H9 (cell line): ENCODE results near the gene IPO13. TPM values are rescaled to one million over a fixed set of nuclear protein-coding genes. Genes with fewer than 3 reads are reported as not detected.

Source experiments
- DNase-seq: peaks from one replicate; pipeline ENCODE4 v3.0.0-alpha.2; 2017
- H2AFZ ChIP-seq: one replicate; pipeline ENCODE4 v1.6.1; 2013; ENCODE audit warnings: mild to moderate bottlenecking, low read length, control low read depth, moderate library complexity
- H2AK5ac ChIP-seq: 2 replicates; pipeline ENCODE4 v1.6.1; 2013; ENCODE audit warnings: low read length, control low read depth, mixed read lengths; ENCODE audit not compliant: insufficient read length
- H2BK120ac ChIP-seq: one replicate; pipeline ENCODE4 v1.6.1; 2013; ENCODE audit warnings: low read depth, mild to moderate bottlenecking, low read length, control low read depth, inconsistent platforms; ENCODE audit not compliant: poor library complexity, severe bottlenecking
- H2BK12ac ChIP-seq: 2 replicates; pipeline ENCODE4 v1.6.1; 2013; ENCODE audit warnings: low read length, control low read depth, mixed read lengths, low read depth; ENCODE audit not compliant: insufficient read length
- H2BK15ac ChIP-seq: 2 replicates; pipeline ENCODE4 v1.6.1; 2013; ENCODE audit warnings: low read depth, low read length, control low read depth
- H2BK20ac ChIP-seq: one replicate; pipeline ENCODE4 v1.6.1; 2013; ENCODE audit warnings: low read depth, mild to moderate bottlenecking, low read length, control low read depth, inconsistent platforms; ENCODE audit not compliant: poor library complexity, severe bottlenecking
- H2BK5ac ChIP-seq: 2 replicates; pipeline ENCODE4 v1.6.1; 2013; ENCODE audit warnings: low read length, control low read depth, mixed read lengths; ENCODE audit not compliant: insufficient read length
- H3K14ac ChIP-seq: 2 replicates; pipeline ENCODE4 v1.6.1; 2013; ENCODE audit warnings: low read length, control low read depth; ENCODE audit not compliant: insufficient read depth
- H3K18ac ChIP-seq: 2 replicates; pipeline ENCODE4 v1.6.1; 2013; ENCODE audit warnings: low read depth, mild to moderate bottlenecking, mixed read lengths, low read length, control low read depth; ENCODE audit not compliant: insufficient read length
- H3K23ac ChIP-seq: 2 replicates; pipeline ENCODE4 v1.6.1; 2013; ENCODE audit warnings: low read length, control low read depth, mixed read lengths, low read depth; ENCODE audit not compliant: insufficient read length
- H3K23me2 ChIP-seq: 2 replicates; pipeline ENCODE4 v1.6.1; 2013; ENCODE audit warnings: low read depth, mild to moderate bottlenecking, mixed read lengths, low read length, control low read depth; ENCODE audit not compliant: insufficient read length, poor library complexity, severe bottlenecking
- H3K27ac ChIP-seq: 2 replicates; pipeline ENCODE4 v1.5.1; 2013; ENCODE audit warnings: low read length, control low read depth, mixed read lengths, low read depth; ENCODE audit not compliant: insufficient read length
- H3K27me3 ChIP-seq: 2 replicates; pipeline ENCODE4 v1.6.1; 2013; ENCODE audit warnings: low read length, control low read depth, inconsistent platforms; ENCODE audit not compliant: insufficient read depth
- H3K4ac ChIP-seq: 2 replicates; pipeline ENCODE4 v1.6.1; 2013; ENCODE audit warnings: low read depth, mild to moderate bottlenecking, control low read depth, inconsistent platforms, low read length, moderate library complexity
- H3K4me1 ChIP-seq: 2 replicates; pipeline ENCODE4 v1.6.1; 2013; ENCODE audit warnings: low read length, control low read depth, inconsistent platforms; ENCODE audit not compliant: insufficient read depth
- H3K4me2 ChIP-seq: 2 replicates; pipeline ENCODE4 v1.6.1; 2013; ENCODE audit warnings: low read length, control low read depth, mixed read lengths; ENCODE audit not compliant: insufficient read length, insufficient read depth
- H3K56ac ChIP-seq: 2 replicates; pipeline ENCODE4 v1.6.1; 2013; ENCODE audit warnings: low read depth, mild to moderate bottlenecking, mixed read lengths, low read length, control low read depth; ENCODE audit not compliant: insufficient read length
- H3K79me1 ChIP-seq: 2 replicates; pipeline ENCODE4 v1.6.1; 2013; ENCODE audit warnings: low read depth, mild to moderate bottlenecking, moderate library complexity, low read length, control low read depth, inconsistent platforms; ENCODE audit not compliant: insufficient read depth, poor library complexity, severe bottlenecking
- H3K79me2 ChIP-seq: 2 replicates; pipeline ENCODE4 v1.6.1; 2013; ENCODE audit warnings: low read length, control low read depth, inconsistent platforms; ENCODE audit not compliant: insufficient read depth
- H3K9ac ChIP-seq: 2 replicates; pipeline ENCODE4 v1.6.1; 2013; ENCODE audit warnings: low read length, control low read depth, mixed read lengths; ENCODE audit not compliant: insufficient read length; ENCODE audit errors: extremely low read depth
- H3K9me3 ChIP-seq: one replicate; pipeline ENCODE4 v1.6.1; 2013; ENCODE audit warnings: low read depth, low read length, inconsistent platforms; ENCODE audit not compliant: control insufficient read depth
- H3T11ph ChIP-seq: one replicate; pipeline ENCODE4 v1.6.1; 2013; ENCODE audit warnings: mild to moderate bottlenecking, low read length, control low read depth, inconsistent platforms
- H4K20me1 ChIP-seq: one replicate; pipeline ENCODE4 v1.6.1; 2013; ENCODE audit not compliant: control insufficient read depth, insufficient read length, insufficient read depth
- H4K5ac ChIP-seq: 2 replicates; pipeline ENCODE4 v1.6.1; 2013; ENCODE audit warnings: low read depth, mild to moderate bottlenecking, mixed read lengths, low read length, control low read depth; ENCODE audit not compliant: insufficient read length
- H4K8ac ChIP-seq: replicated peaks from 2 replicates; pipeline ENCODE4 v1.6.1; 2013; ENCODE audit warnings: low read length, control low read depth, mixed read lengths, low read depth; ENCODE audit not compliant: insufficient read length
- H4K91ac ChIP-seq: 2 replicates; pipeline ENCODE4 v1.6.1; 2013; ENCODE audit warnings: low read depth, mild to moderate bottlenecking, moderate library complexity, mixed read lengths, low read length, control low read depth; ENCODE audit not compliant: insufficient read length
- H3K27ac Mint-ChIP-seq, 3 experiments: 2 replicates in 2 of 3; 3 replicates in 1 of 3; pipeline ENCODE4 v1.8.0; 2020 to 2021; ENCODE audit warnings: mixed read lengths in 3 of 3, mild to moderate bottlenecking in 1 of 3, moderate library complexity in 1 of 3
- H3K27me3 Mint-ChIP-seq: 2 replicates; pipeline ENCODE4 v1.8.0; 2021; ENCODE audit warnings: low read depth, mild to moderate bottlenecking, moderate library complexity, mixed read lengths
- H3K36me3 Mint-ChIP-seq, 3 experiments: 2 replicates in 2 of 3; 3 replicates in 1 of 3; pipeline ENCODE4 v1.8.0; 2020 to 2021; ENCODE audit warnings: low read depth in 3 of 3, mixed read lengths in 3 of 3; ENCODE audit not compliant: insufficient read depth in 1 of 3
- H3K4me1 Mint-ChIP-seq, 2 experiments: 2 replicates each; pipeline ENCODE4 v1.8.0; 2020; ENCODE audit warnings: mixed read lengths in 2 of 2
- H3K4me3 Mint-ChIP-seq, 2 experiments: 2 replicates in 1 of 2; 3 replicates in 1 of 2; pipeline ENCODE4 v1.8.0; 2020 to 2021; ENCODE audit warnings: mild to moderate bottlenecking in 2 of 2, mixed read lengths in 2 of 2, moderate library complexity in 1 of 2
- H3K9me3 Mint-ChIP-seq, 2 experiments: 2 replicates in 1 of 2; 3 replicates in 1 of 2; pipeline ENCODE4 v1.8.0; 2020; ENCODE audit warnings: mild to moderate bottlenecking in 2 of 2, mixed read lengths in 2 of 2, moderate library complexity in 1 of 2
- CTCF ChIP-seq: fragments of 200-600 bp; sonication (generic); conservative IDR thresholded peaks from 3 replicates; pipeline ENCODE4 v1.8.0; 2021; ENCODE audit warnings: antibody characterized with exemption, mild to moderate bottlenecking
- WGBS: extraction: QIAGEN DNeasy Blood & Tissue Kit; methylation state at CpG from one replicate; pipeline ENCODE4 v1.1.7; 2013; ENCODE audit warnings: missing lambda C conversion rate, low lambda C conversion rate, mixed read lengths; ENCODE audit not compliant: insufficient read length; ENCODE audit errors: extremely low coverage; 5-methylcytosine and 5-hydroxymethylcytosine counted together
- total RNA-seq: library from RNA; stranded (reverse); gene quantifications from 2 replicates; pipeline ENCODE4 v1.2.1, GENCODE V29; 2021

Gene IPO13
- total RNA-seq, 1 experiment from 2014 or later: 24.5 TPM

- H3K9me3 ChIP-seq: no peaks in the 10 kb centered on the region
- H3K9me3 Mint-ChIP-seq: no peaks in the 10 kb centered on the region
- no peak overlapping the region for H3K4ac ChIP-seq
- no peaks in the 10 kb centered on the region for H3K4me1 ChIP-seq
- no peak overlapping the region for H3K9ac ChIP-seq
- no peak overlapping the region for H3K14ac ChIP-seq
- no peak overlapping the region for H2BK5ac ChIP-seq
- H3K56ac ChIP-seq: no peak overlapping the region
- H3K4me2 ChIP-seq: no peak overlapping the region
- peaks cover 10% of the 10 kb centered on the region for H3K23me2 ChIP-seq
- no peak overlapping the region for H3T11ph ChIP-seq
- no peak for DNase-seq
- H3K36me3 Mint-ChIP-seq: peaks cover 5 to 9% (median 6%) of the 10 kb centered on the region in 3 experiments; a peak in 5 of 7 replicates
- H4K8ac ChIP-seq: no peak overlapping the region
- H2BK15ac ChIP-seq: no peak overlapping the region
- H4K20me1 ChIP-seq: no peaks in the 10 kb centered on the region
- H4K91ac ChIP-seq: no peak overlapping the region
- H2BK20ac ChIP-seq: no peak overlapping the region
- H3K18ac ChIP-seq: no peak overlapping the region
- H3K4me3 Mint-ChIP-seq: peak overlapping the region in 1 of 2 experiments; percentile 26; a peak in 1 of 5 replicates
- no CpG with 5 or more reads among the region's 7 CpGs for WGBS
- no peak for TF ChIP-seq CTCF
- H4K5ac ChIP-seq: no peak overlapping the region
- peaks cover 16 to 28% of the 10 kb centered on the region in 2 experiments for H3K4me1 Mint-ChIP-seq
- H3K79me1 ChIP-seq: no peaks in the 10 kb centered on the region
- no peak overlapping the region for H2BK120ac ChIP-seq
- H3K27ac ChIP-seq: no peak overlapping the region
- no peak overlapping the region for H2BK12ac ChIP-seq
- H2AFZ ChIP-seq: no peak overlapping the region
- no peaks in the 10 kb centered on the region for H3K79me2 ChIP-seq
- no peak overlapping the region for H3K27ac Mint-ChIP-seq
- no peaks in the 10 kb centered on the region for H3K27me3 ChIP-seq
- no peak overlapping the region for H2AK5ac ChIP-seq
- H3K23ac ChIP-seq: no peak overlapping the region
- peaks cover 6% of the 10 kb centered on the region for H3K27me3 Mint-ChIP-seq
Observed at GRCh38 chr1:43994071-43994470, 47.3 kb downstream of the IPO13 start.
